Stimulated activated CD4-positive, alpha-beta T cell treated with anti-CD3 and anti-CD28 coated beads, Interleukin-4, amount 100 ng/mL, for 48 hours (primary cell): ENCODE data around the gene TPSB2.
"Not testable (repeated sequence)": the region's sequence is repeated elsewhere in the genome, so short reads cannot be mapped to it uniquely, and the experiment has no call there.

Source experiments
- DNase-seq, 2 donors: peaks; one replicate each; pipeline ENCODE4 v3.0.0-alpha.2; 2020; ENCODE audit warnings: low read depth in 2 of 2

The TPSB2 gene

DNA sequence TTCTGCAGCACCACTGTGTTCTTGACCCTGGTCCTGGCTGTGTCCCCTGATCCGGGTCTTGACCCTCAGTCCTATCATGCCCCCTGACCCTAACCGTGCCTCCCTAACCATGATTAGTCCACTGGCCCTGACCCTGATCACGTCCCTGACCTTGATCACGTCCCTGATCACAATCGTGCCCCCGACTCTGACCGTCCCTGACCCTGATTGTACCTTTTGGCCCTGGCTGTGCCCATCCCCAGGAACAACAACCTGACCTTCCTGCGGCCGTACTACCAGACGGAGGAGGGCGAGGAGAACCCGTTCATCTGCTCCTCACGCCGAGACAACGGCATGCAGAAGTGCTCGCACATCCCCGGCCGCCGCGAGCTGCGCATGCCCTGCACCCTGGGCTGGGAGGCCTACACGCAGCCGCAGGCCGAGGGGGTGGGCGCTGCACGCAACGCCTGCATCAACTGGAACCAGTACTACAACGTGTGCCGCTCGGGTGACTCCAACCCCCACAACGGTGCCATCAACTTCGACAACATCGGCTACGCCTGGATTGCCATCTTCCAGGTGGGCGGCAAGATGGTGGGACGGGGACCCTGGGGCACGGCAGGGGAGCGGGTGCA is 29.9 kb downstream of the TPSB2 start:
- no peak for DNase-seq

GRCh38 chr16:1199347-1200013 is 30.5 kb downstream of the TPSB2 start:
- no peak for DNase-seq

DNA sequence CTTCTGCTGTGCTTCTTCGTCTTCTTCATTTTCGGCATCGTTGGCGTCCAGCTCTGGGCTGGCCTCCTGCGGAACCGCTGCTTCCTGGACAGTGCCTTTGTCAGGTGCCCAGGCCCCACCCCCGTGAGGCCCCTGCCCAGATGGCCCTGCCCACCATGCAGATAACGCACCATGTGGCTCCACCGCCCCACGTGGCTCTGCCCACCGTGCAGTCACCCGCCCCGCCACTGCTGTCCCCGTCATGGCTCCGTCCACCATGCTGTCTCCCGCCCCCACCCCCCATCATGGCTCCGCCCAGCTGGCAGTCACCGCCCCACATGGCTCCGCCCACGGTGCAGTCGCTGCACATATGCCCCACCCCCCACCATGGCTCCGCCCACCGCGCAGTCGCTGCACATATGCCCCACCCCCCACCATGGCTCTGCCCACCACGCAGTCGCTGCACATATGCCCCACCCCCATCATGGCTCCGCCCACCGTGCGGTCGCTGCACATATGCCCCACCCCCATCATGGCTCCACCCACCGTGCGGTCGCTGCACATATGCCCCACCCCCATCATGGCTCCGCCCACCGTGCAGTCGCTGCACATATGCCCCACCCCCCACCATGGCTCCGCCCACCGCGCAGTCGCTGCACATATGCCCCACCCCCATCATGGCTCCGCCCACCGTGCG is 31.2 kb downstream of the TPSB2 start:
- DNase-seq, result not testable (repeated sequence)

DNA sequence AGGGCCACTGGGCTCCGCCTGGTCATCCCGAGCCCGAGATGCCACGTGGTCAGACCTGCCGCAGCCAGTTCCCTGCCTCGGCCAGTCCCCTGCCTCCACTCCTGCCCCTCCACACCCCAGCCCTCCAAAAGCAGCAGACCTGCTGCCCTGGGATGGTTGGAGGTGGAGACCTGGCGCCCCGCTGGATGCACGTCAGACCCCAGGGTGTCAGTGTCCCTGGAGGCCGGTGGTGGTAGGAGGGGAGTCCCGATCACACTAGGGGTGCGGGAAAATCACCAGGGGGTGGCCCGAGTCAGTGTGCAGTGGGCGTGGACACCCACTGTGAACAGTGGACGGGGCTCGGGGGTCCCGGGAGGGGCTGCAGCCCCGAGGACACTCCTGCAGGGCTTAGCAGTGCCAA is 31.8 kb downstream of the TPSB2 start:
- no peak for DNase-seq

GRCh38 chr16:1197237-1197866 is 32.6 kb downstream of the TPSB2 start:
- DNase-seq, result no peak

DNA sequence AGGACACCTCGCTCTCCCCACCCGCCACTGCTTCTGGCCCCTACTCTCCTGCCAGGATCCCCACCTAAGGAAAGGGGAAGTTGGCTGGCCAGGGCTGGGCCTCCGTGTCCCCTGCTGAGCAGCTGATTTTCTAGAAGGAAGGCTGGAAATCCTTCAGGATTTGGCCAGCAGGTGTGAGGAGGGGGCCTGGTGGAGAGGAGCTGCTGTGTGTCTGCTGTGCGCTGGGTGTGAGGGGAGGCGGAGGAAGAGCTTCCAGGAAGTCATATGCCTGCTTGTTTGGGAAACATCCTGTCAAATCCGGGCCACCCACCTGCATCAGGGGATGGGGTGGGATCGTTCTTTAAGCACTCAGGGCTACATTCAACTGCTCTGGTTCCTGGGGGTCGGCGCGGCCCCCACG is 33.5 kb downstream of the TPSB2 start:
- DNase-seq, result no peak

DNA sequence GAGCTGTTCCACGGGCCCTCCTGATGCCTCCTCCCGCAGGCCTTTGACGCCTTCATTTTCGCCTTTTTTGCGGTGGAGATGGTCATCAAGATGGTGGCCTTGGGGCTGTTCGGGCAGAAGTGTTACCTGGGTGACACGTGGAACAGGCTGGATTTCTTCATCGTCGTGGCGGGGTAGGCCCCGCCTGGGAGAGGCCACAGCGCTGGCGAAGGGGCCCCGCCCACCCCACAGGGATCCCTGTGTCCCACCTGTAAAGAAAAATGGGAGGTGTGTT is 34.7 kb downstream of the TPSB2 start:
- no peak for DNase-seq

DNA sequence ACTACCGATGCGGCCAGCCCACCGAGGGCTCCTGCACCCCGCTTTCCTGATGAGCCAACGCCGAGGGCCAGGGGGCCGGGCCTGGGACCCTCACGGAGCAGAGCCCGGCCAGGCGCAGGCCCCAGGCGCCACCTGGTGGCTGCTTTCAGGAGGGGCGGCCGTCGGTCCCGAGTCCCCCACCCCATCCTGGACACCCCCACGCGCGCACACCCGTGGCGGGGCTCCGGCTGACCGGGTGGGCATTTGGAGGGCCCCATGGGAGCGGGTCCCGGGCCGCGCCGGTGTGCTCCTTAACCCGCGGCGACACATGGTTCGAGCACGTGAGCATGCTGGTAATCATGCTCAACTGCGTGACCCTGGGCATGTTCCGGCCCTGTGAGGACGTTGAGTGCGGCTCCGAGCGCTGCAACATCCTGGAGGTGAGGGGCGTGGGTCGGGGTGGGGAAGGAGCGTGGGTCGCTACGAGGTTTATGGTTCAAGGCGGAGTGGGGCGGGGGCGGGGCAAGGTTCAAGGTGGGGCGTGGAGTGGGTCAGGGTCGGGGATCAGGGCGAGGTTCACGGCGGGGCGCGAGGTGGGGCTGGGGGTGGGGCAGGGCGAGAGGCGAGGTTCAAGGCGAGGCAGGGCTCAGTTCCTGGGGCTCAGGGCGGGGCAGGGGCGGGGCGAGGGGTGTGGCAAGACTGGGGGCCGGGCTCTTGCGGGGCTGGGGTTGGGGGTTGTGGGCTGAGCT is 35.2 kb downstream of the TPSB2 start:
- peak in 1 of 2 donors; percentile 9 for DNase-seq

DNA sequence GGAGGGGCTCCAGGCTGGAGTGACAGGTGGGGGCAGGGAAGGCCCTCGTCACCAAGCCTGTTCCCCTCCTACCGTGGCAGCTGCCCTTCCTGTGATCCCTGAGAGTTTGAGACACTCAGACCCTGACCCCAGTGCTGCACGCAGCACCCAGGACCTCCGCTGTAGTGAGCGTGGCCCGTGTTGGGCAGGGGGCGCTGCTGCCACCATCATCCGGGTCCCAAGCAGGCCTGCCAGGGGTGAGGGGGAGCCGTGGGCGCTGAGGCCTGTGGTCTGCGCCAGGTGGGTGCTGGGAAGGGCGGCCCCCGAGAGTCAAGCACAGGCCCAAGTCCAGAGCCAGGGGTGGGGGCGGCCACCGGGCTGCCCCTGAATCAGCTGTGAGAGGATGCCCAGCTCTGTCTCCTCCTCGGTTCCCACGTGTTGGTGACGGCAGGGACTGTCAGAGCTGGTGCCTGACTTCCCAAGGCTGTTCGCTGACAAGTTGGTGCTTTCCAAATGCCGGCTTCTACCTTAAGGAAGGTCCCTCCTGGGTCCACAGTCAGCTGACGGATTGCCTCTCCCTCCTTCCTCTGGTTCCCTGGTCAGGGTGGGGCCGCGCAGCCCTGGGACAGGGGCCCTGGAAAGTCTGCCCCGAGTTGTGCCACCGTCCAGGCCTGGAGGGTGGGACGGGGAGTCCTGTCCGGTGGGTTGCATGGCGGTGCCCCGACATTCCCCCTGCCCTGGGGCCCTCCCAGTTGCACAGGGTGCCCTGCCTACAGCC is 36.0 kb downstream of the TPSB2 start:
- no peak for DNase-seq

GRCh38 chr16:1193143-1193824 is 36.7 kb downstream of the TPSB2 start:
- no peak for DNase-seq

GRCh38 chr16:1192384-1193073 is 37.5 kb downstream of the TPSB2 start:
- no peak for DNase-seq

- DNase-seq, result not testable (repeated sequence)
Observed at GRCh38 chr16:1190789-1191188, 39.2 kb downstream of the TPSB2 start.

- DNase-seq, result no peak
Observed at GRCh38 chr16:1189455-1189854, 40.5 kb downstream of the TPSB2 start.

- DNase-seq, result peak; percentile 23 to 41
Observed at GRCh38 chr16:1188432-1189189, 41.4 kb downstream of the TPSB2 start.

DNA sequence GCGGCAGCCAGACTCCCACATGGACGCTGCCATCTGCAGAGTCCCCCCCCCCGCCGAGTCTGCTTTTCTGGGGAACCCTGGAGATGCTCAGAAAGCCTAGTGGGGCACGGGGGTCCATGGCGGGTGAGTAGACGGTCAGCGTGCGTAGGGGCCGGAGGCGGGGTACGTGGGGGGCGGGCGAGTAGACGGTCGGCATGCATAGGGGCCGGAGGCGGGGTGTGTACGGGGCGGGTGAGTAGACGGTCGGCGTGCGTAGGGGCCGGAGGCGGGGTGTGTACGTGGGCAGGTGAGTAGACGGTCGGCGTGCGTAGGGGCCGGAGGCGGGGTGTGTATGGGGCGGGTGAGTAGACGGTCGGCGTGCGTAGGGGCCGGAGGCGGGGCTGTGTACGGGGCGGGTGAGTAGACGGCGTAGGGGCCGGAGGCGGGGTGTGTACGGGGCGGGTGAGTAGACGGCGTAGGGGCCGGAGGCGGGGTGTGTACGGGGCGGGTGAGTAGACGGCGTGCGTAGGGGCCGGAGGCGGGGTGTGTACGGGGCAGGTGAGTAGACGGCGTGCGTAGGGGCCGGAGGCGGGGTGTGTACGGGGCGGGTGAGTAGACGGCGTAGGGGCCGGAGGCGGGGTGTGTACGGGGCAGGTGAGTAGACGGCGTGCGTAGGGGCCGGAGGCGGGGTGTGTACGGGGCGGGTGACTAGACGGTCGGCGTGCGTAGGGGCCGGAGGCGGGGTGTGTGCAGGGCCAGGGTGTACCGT is 44.4 kb downstream of the TPSB2 start:
- not testable (repeated sequence) for DNase-seq

GRCh38 chr16:1184980-1185379 is 45.0 kb downstream of the TPSB2 start:
- DNase-seq, result no peak

DNA sequence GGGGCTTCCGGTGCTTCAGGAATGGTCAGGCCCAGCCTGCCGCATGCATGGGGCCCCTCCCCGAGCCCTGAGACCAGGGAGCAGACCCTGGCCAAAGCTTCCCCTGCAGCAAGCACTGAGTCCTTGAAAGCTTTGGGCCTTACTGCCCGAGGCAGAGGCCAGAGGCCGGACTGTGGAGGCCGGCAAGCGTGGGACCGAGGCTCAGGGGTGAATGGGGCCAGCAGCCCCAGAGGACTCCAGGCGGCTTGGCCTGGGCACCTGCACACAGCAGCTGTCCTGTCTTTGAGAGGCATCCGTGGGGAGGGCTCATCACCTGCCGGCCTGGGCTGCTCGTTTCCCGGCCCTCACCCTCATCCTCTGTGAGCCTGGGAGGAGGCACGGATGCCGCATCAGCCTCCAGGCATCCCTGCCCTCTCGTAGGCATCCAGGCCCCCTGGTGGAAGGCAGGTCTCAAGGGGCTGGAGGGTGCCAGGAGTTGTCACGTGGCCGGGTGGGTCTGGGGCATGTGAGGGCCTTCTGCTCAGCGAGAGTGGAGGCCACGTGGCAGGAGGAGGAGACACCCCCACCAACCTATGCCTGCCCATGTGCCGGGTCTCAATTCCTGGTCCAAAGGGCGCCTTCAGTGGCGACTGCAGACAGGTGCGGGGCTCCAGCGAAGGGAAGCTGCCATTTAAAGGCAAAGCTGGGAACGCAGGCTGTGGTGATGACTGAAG is 45.7 kb downstream of the TPSB2 start:
- no peak for DNase-seq
